Forelimb muscle (tissue), 1 donor: ENCODE measurements around the gene RPSA. TPM values are rescaled to one million over a fixed set of nuclear protein-coding genes. Genes with fewer than 3 reads are reported as not detected.
"Not testable (repeated sequence)": the region's sequence is repeated elsewhere in the genome, so short reads cannot be mapped to it uniquely, and the experiment has no call there.

ENCODE experiments used
- DNase-seq: peaks from one replicate; pipeline ENCODE4 v3.0.0-alpha.2; 2013; ENCODE audit warnings: low read depth
- polyA plus RNA-seq: library from polyadenylated mRNA; unstranded; fragments of 120-200 nt; gene quantifications from one replicate; pipeline ENCODE4 v1.2.1, GENCODE V29; 2013; ENCODE audit not compliant: insufficient read length

RPSA gene
- polyA plus RNA-seq = 2,221 TPM

GRCh38 chr3:39406368-39407258, at the start of gene RPSA:
RPSA (plus strand) TSS chr3:39406720; CDS start chr3:39407654, 934 bp downstream.
- peak; percentile 98 for DNase-seq

DNA sequence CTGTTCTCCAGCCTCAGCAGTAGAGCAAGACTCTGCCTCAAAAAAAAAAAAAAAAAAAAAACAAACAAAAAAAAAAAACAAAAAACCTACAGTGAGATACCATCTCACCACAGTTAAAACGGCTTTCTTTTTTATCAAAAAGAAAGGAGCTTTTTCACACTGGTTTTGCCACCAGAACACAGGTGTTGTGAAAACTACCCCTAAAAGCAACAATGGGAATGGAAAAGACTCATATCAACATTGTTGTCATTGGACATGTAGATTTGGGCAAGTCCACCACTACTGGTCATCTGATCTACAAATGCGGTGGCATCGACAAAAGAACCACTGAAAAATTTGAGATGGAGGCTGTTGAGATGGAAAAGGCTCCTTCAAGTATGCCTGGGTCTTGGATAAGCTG, 48.2 kb upstream of the RPSA start:
- no peak for DNase-seq

- no peak for DNase-seq
Measured at GRCh38 chr3:39361252-39361927, 45.1 kb upstream of the RPSA start.

DNA sequence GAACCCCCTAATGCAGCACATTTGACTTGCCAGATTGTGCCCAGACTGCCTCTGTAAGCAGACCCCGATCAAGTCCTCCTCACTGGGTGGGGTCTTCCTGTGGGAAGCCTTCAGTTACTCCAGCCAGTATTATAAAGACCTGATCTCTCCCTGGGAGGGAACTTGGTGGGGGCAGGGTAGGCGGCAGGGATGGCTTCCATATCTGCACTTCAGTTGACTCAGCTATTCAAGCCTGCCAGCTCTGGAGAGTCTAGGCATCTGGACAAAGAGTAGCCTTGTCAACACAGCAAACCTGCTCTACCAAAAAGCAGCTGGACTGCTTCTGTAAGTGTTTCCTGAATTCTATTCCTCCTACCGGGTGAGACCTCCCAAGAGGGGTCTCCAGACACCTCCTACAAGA, 44.3 kb upstream of the RPSA start:
- DNase-seq = no peak

DNA sequence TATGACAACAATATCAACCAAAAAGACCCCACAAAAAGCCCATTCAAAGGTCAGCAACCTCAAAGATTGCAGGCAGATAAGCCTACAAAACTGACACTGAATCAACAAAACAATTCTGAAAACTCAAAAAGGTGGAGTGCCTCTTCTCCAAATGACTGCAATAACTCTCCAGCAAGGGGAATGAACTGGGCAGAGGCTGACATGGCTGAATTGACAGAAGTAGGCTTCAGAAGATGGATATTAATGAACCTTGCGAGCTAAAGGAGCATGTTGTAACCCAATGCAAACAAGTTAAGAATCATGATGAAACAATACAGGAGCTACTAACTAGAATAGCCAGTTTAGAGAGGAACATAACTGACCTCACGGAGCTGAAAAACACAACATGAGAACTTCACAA, 43.7 kb upstream of the RPSA start:
- no peak for DNase-seq

DNA sequence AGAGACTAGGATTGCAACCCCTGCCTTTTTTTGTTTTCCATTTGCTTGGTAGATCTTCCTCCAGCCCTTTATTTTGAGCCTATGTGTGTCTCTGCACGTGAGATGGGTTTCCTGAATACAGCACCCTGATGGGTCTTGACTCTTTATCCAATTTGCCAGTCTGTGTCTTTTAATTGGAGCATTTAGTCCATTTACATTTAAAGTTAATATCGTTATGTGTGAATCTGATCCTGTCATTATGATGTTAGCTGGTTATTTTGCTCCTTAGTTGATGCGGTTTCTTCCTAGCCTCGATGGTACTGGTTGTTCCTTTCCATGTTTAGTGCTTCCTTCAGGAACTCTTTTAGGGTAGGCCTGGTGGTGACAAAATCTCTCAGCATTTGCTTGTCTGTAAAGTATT, 36.1 kb upstream of the RPSA start:
- not testable (repeated sequence) for DNase-seq

- DNase-seq = no peak
Measured at GRCh38 chr3:39372833-39373232, 33.7 kb upstream of the RPSA start.

DNA sequence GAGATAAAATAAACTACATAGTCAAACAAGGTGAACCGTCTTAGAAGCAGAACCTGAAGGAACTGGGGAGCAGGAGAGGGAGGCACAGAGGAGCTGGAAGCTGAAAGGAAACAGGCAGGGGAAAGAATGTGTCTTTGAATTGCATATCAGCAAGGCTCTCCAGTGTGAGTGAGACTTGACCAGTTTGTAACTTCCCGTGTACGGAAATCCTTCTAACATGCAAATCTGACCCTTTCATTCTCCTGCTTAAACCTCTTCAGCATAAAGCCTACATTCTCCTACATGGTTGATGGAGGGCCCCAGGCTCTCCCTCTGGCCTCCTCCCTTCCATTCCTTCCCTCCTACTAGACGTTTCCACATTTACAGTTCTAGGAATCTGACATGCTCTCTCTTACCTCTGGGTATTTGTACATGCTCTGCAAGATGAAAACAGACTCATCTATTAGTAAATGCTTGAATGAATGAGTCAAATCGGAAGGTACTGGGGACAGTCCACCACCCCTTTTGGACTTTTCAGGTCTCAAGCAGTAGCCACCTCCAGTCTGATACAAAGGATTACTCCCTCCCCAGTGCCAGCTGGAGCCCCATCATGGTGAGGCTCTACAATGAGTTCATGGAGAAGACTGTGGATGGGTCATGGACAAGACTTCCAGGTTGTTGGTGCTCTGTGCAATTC, 29.4 kb upstream of the RPSA start:
- DNase-seq = no peak

GRCh38 chr3:39378088-39378487, 28.4 kb upstream of the RPSA start:
- no peak for DNase-seq

GRCh38 chr3:39378957-39379777, 27.4 kb upstream of the RPSA start:
- DNase-seq = no peak

- no peak for DNase-seq
Measured at GRCh38 chr3:39379778-39380155, 26.8 kb upstream of the RPSA start.

GRCh38 chr3:39381432-39381831, 25.1 kb upstream of the RPSA start:
- DNase-seq = no peak

- DNase-seq = peak; percentile 50
Measured at GRCh38 chr3:39383045-39383880, 23.3 kb upstream of the RPSA start, which contains the start of gene SLC25A38. SLC25A38 (plus strand) TSS chr3:39383370; CDS start chr3:39383725, 355 bp downstream.

DNA sequence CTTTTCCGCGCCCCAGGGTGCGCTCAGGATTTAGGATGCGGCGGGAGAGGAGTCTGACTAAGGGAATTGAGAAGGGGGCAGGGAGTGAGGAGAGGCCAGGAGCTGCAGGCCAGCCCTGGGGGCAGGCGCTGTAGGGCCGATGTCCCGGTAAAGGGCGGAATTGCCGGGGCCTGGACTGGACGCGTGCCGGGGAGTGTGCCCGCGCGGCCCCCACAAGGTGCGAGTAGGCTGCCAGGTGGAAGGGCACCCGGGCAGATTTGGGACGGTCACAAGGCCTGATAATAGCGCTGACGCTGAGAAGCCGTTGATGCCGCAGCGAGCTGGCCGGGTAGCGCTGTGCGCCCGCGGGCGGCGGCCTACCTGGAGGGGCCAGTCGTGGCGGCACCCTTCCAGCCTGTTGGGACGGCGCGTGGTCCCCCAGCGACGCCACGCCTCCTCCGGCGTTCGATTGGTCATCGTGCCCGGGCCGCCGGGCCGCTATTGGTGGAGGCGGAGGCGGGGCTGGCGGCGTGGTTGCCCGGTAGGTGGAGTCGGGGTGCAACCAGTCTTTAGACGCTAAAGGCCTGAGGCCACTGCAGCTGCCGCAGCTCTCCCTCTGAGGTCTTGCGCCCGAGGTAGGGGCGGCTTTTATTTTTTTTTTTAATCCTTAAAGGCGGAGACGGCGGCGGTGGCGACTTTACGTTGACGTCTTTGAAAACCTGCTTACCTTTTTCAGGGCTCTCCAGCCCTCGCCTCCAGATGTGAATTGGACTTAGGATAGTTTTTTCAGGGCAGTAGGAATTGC, 22.4 kb upstream of the RPSA start:
- DNase-seq = peak; percentile 72

- no peak for DNase-seq
Measured at GRCh38 chr3:39384665-39385000, 21.9 kb upstream of the RPSA start.

GRCh38 chr3:39385456-39386090, 20.9 kb upstream of the RPSA start:
- DNase-seq = no peak

DNA sequence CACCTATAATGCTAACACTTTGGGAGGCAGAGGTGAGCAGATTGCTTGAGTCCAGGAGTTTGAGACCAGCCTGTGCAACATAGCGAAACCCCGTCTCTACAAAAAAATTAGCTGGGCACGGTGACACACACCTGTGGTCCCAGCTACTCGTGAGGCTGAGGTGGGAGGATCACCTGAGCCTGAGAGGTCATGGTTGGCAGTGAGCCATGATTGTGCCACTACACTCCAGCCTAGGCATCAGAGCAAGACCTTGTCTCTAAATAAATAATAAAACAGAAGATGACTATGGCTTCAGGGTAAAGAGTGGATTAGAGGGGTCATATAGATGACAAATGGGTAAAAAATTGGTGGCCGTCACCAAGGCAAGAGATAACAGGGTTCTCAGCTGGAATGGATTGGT, 20.2 kb upstream of the RPSA start:
- DNase-seq = no peak

GRCh38 chr3:39387411-39387975, 19.0 kb upstream of the RPSA start:
- no peak for DNase-seq

DNA sequence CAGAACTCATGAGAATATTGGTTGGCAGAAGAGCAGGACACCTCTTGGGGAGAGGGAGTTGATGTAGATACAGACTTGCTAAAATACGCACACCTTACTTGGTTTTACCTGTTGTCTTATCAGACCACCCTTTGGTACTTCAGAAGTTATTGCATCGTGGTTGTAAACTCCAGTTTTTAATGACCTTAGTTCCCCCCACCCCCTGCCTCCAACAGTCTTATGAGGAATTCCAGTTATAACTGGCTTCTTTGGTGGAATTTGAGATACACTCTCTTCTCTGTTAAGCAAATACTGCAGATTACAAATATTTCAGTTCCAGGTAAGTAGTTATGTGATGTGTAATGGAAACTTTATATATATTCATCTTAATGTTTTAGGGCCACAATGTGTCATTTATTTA, 18.4 kb upstream of the RPSA start:
- DNase-seq = no peak
